DOHH2 (cell line): ENCODE measurements around the gene MAP4K2.

Experiments used
- H3F3A ChIP-seq: fragments of 200-600 bp; sonication (generic), shearing (Covaris generic); 2 replicates; pipeline ENCODE4 v1.6.0; 2016; ENCODE audit warnings: antibody characterized with exemption, mild to moderate bottlenecking; ENCODE audit not compliant: control insufficient read depth, insufficient read depth
- H3K27ac ChIP-seq: fragments of 200-600 bp; sonication (generic); 2 replicates; pipeline ENCODE4 v1.5.1; 2014; ENCODE audit warnings: low read depth, mild to moderate bottlenecking, low read length, moderate library complexity
- H3K27me3 ChIP-seq: fragments of 200-600 bp; sonication (generic); 2 replicates; pipeline ENCODE4 v1.6.1; 2014; ENCODE audit warnings: mild to moderate bottlenecking, low read length, mixed read lengths; ENCODE audit not compliant: control insufficient read depth
- H3K36me3 ChIP-seq: fragments of 200-600 bp; sonication (generic); 2 replicates; pipeline ENCODE4 v1.6.1; 2014; ENCODE audit warnings: mild to moderate bottlenecking, low read length, moderate library complexity, mixed read lengths; ENCODE audit not compliant: control insufficient read depth
- H3K4me1 ChIP-seq: fragments of 200-600 bp; sonication (generic); 2 replicates; pipeline ENCODE4 v1.6.1; 2014; ENCODE audit warnings: mild to moderate bottlenecking, low read length, mixed read lengths; ENCODE audit not compliant: control insufficient read depth
- H3K4me2 ChIP-seq: fragments of 200-600 bp; sonication (generic); 2 replicates; pipeline ENCODE4 v1.6.0; 2014; ENCODE audit warnings: mild to moderate bottlenecking, low read length, moderate library complexity
- H3K4me3 ChIP-seq: fragments of 200-600 bp; sonication (generic); 2 replicates; pipeline ENCODE4 v1.5.1; 2014; ENCODE audit warnings: mild to moderate bottlenecking, low read length, mixed read lengths
- H3K79me2 ChIP-seq: fragments of 200-600 bp; sonication (generic); 2 replicates; pipeline ENCODE4 v1.6.1; 2014; ENCODE audit warnings: mild to moderate bottlenecking, low read length, mixed read lengths; ENCODE audit not compliant: control insufficient read depth
- H3K9me2 ChIP-seq: fragments of 200-600 bp; sonication (generic); replicated peaks from 2 replicates; pipeline ENCODE4 v1.6.1; 2014; ENCODE audit warnings: mild to moderate bottlenecking, low read length, mixed read lengths; ENCODE audit not compliant: control insufficient read depth
- H3K9me3 ChIP-seq: fragments of 200-600 bp; sonication (generic); 2 replicates; pipeline ENCODE4 v1.6.1; 2014; ENCODE audit warnings: antibody characterized with exemption, low read length, mixed read lengths; ENCODE audit not compliant: control insufficient read depth, insufficient read depth
- H4K20me1 ChIP-seq: fragments of 200-600 bp; sonication (generic); 2 replicates; pipeline ENCODE4 v1.6.0; 2014; ENCODE audit warnings: low read depth, mild to moderate bottlenecking, antibody characterized with exemption, low read length, moderate library complexity; ENCODE audit not compliant: control insufficient read depth, insufficient read depth
- CTCF ChIP-seq: fragments of 200-600 bp; sonication (generic); IDR thresholded peaks from one replicate; pipeline ENCODE4 v1.5.1; 2014; ENCODE audit warnings: antibody characterized with exemption, mild to moderate bottlenecking, low read depth, low read length; ENCODE audit not compliant: poor library complexity, severe bottlenecking
- EZH2phosphoT487 ChIP-seq: fragments of 200-600 bp; sonication (generic); IDR thresholded peaks from 2 replicates; pipeline ENCODE4 v1.6.1; 2017; ENCODE audit warnings: borderline replicate concordance, mild to moderate bottlenecking, antibody characterized with exemption, low read length, moderate library complexity, mixed read lengths

The MAP4K2 gene

GRCh38 chr11:64759131-64759721 is 43.8 kb downstream of the MAP4K2 start:
- H3K4me2 ChIP-seq, result no peak overlapping the region
- H3K9me2 ChIP-seq, result no peaks in the 10 kb centered on the region
- H3K36me3 ChIP-seq, result peaks cover 26% of the 10 kb centered on the region
- TF ChIP-seq EZH2phosphoT487 (no peak), CTCF (no peak)
- no peaks in the 10 kb centered on the region for H3K79me2 ChIP-seq
- no peak overlapping the region for H3K4me3 ChIP-seq
- no peak overlapping the region for H3K27ac ChIP-seq
- no peaks in the 10 kb centered on the region for H3K9me3 ChIP-seq
- peaks cover 19% of the 10 kb centered on the region for H4K20me1 ChIP-seq
- H3K4me1 ChIP-seq, result peaks cover 45% of the 10 kb centered on the region
- no peaks in the 10 kb centered on the region for H3K27me3 ChIP-seq
- H3F3A ChIP-seq, result peaks cover 36% of the 10 kb centered on the region

DNA sequence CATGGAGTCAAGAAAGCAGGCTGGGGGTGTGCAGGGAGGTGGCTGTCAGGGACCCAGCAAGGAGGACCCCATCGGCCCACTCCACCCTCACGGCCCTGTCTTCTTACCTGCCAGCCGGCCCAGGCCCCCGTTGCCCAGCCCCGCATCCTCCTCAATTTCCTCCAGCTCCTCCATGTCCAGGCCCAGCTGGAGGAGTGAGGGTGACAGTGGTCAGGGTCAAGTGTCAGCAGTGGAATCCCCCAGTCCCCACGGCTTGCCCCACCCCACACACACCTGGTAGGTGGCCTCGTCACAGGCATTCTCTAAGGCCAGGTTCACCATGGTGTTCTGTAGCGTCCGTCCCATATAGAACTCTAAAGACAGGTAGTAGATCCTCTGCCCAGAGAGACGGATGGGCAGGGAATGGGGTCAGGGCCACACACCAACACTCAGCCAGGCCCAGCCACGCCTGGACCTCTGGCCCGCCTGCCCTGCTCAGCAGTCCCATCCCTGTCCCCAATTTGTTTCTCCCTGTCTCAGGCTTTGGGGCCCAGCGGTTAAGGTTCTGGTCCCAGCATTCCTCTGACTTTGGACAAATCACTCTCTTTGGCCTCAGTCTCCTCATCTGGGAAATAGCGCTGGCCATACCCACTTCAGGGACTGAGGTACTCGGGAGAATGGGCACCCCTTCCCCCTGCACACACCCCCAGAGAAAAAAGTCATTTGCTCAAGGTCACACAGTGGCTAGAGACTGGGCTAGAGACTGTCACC is 44.5 kb downstream of the MAP4K2 start:
- Histone ChIP-seq H3K36me3 (peaks cover 19% of the 10 kb centered on the region), H3F3A (peaks cover 30% of the 10 kb centered on the region), H4K20me1 (peaks cover 13% of the 10 kb centered on the region), H3K27ac (no peak overlapping the region), H3K4me2 (no peak overlapping the region), H3K9me3 (no peaks in the 10 kb centered on the region), H3K9me2 (no peaks in the 10 kb centered on the region), H3K4me3 (no peak overlapping the region), H3K79me2 (no peaks in the 10 kb centered on the region), H3K27me3 (no peaks in the 10 kb centered on the region), H3K4me1 (peaks cover 38% of the 10 kb centered on the region)
- no peak for TF ChIP-seq EZH2phosphoT487
- no peak for TF ChIP-seq CTCF

DNA sequence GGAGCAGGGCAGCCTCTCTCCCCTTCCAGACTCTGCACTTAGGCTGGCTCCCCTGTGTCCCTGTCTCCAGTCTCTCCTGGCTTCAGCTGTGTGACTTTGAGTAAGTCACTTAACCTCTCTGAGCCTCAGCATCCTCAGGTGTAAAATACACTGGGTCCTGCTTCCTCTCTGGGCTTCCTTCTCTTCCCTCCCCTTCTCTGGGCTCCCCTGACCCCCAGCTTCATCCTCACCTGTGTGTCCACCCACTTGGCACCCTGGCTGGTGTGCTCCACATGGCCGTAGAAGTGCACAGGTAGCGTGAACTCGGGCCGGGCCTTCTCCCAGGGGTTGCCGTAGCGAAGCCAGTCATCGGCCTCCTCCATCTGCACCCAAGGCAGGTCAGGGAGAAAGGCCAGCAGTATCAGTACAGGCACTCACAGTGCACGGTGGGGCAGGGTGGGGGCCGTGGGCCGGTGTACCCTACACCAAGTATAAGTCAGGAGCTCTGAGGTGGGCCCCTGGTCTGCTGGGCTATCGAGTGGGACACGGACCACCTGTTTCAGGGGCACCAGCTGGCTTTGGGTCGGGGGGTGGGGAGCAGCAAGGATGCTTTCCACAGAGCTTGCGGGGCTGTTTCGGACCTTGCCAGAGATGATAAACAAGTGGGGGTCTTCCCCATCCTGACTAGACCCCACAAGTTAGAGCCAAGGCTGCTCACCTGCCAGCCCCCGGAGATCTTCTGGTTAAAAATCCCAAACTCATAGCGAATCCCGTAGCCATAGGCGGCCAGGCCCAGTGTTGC is 45.3 kb downstream of the MAP4K2 start:
- peaks cover 35% of the 10 kb centered on the region for H3K4me1 ChIP-seq
- TF ChIP-seq CTCF, result no peak
- no peak for TF ChIP-seq EZH2phosphoT487
- no peak overlapping the region for H3K27ac ChIP-seq

More for the DNA sequence above, 45.3 kb downstream of the MAP4K2 start:
- no peak overlapping the region for H3K4me3 ChIP-seq
- peaks cover 12% of the 10 kb centered on the region; the same call in 1 of the 2 replicates for H4K20me1 ChIP-seq
- H3K4me2 ChIP-seq, result no peak overlapping the region
- no peaks in the 10 kb centered on the region for H3K27me3 ChIP-seq
- H3K79me2 ChIP-seq, result no peaks in the 10 kb centered on the region
- H3K36me3 ChIP-seq, result peaks cover 11% of the 10 kb centered on the region
- peaks cover 22% of the 10 kb centered on the region for H3F3A ChIP-seq
- no peaks in the 10 kb centered on the region for H3K9me3 ChIP-seq
- H3K9me2 ChIP-seq, result no peaks in the 10 kb centered on the region
